SW480 (cell line): ENCODE data around the gene C19orf47.
A peak's percentile ranks its signal among the peaks of the same experiment; 100 is the strongest.
"Not testable (repeated sequence)": the region's sequence is repeated elsewhere in the genome, so short reads cannot be mapped to it uniquely, and the experiment has no call there.

ENCODE experiments used
- DNase-seq: peaks from one replicate; pipeline ENCODE4 v3.0.0-alpha.2; 2016; ENCODE audit warnings: low spot score

The C19orf47 gene

GRCh38 chr19:40376286-40376862, 28.2 kb upstream of the C19orf47 start:
- no peak for DNase-seq

- DNase-seq = no peak
Measured at GRCh38 chr19:40374084-40374483, 25.9 kb upstream of the C19orf47 start.

- no peak for DNase-seq
Measured at GRCh38 chr19:40371802-40372122, 23.6 kb upstream of the C19orf47 start.

- no peak for DNase-seq
Measured at GRCh38 chr19:40370997-40371801, 23.0 kb upstream of the C19orf47 start.

- DNase-seq = not testable (repeated sequence)
Measured at GRCh38 chr19:40370253-40370652, 22.1 kb upstream of the C19orf47 start.

GRCh38 chr19:40369797-40370196, 21.6 kb upstream of the C19orf47 start:
- no peak for DNase-seq

- no peak for DNase-seq
Measured at GRCh38 chr19:40367577-40368434, 19.6 kb upstream of the C19orf47 start.

GRCh38 chr19:40366697-40367561, 18.7 kb upstream of the C19orf47 start:
- no peak for DNase-seq

- DNase-seq = no peak
Measured at GRCh38 chr19:40365613-40366401, 17.6 kb upstream of the C19orf47 start.

GRCh38 chr19:40365010-40365409, 16.8 kb upstream of the C19orf47 start:
- no peak for DNase-seq

- DNase-seq = peak; percentile 51
Measured at GRCh38 chr19:40363069-40363468, 14.9 kb upstream of the C19orf47 start.

GRCh38 chr19:40362160-40362559, 14.0 kb upstream of the C19orf47 start:
- no peak for DNase-seq

GRCh38 chr19:40360708-40361241, 12.6 kb upstream of the C19orf47 start:
- DNase-seq = no peak

GRCh38 chr19:40360020-40360707, 12.0 kb upstream of the C19orf47 start:
- no peak for DNase-seq

- DNase-seq = no peak
Measured at GRCh38 chr19:40358773-40359172, 10.6 kb upstream of the C19orf47 start.

GRCh38 chr19:40357640-40358039, 9.4 kb upstream of the C19orf47 start:
- DNase-seq = no peak

GRCh38 chr19:40356681-40357595, 8.7 kb upstream of the C19orf47 start:
- no peak for DNase-seq

GRCh38 chr19:40355975-40356680, 7.9 kb upstream of the C19orf47 start:
- DNase-seq = no peak
